CD4-positive, CD25-positive, alpha-beta regulatory T cell (primary cell): ENCODE measurements around the gene PCDHGB1. TPM values are rescaled to one million over a fixed set of nuclear protein-coding genes. Genes with fewer than 3 reads are reported as not detected.
"Not testable (repeated sequence)": the region's sequence is repeated elsewhere in the genome, so short reads cannot be mapped to it uniquely, and the experiment has no call there.

Experiments used
- ATAC-seq, 2 donors: fragments of 150-1000 bp; cut with Tn5 transposase; one replicate each; pipeline ENCODE4 v1.10.0; 2021; ENCODE audit warnings: low read depth in 2 of 2, moderate number of reproducible peaks in 2 of 2, moderate library complexity in 1 of 2
- DNase-seq, 3 donors: peaks; one replicate each; pipeline versions ENCODE4 v3.0.0 to v3.0.0-alpha.2; 2012 to 2022; ENCODE audit warnings: mixed read lengths in 1 of 3
- H3K27ac ChIP-seq: one replicate; pipeline ENCODE4 v1.7.0; 2013; ENCODE audit warnings: mild to moderate bottlenecking, low read length; ENCODE audit not compliant: insufficient read depth, poor library complexity, severe bottlenecking
- H3K27me3 ChIP-seq: one replicate; pipeline ENCODE4 v1.7.0; 2013; ENCODE audit warnings: low read length; ENCODE audit not compliant: control insufficient read depth, insufficient read depth
- H3K36me3 ChIP-seq: one replicate; pipeline ENCODE4 v1.7.0; 2013; ENCODE audit warnings: mild to moderate bottlenecking, low read length, moderate library complexity; ENCODE audit not compliant: control insufficient read depth, insufficient read depth
- H3K4me1 ChIP-seq: 2 replicates; pipeline ENCODE4 v1.7.0; 2013; ENCODE audit warnings: mild to moderate bottlenecking, low read length; ENCODE audit not compliant: insufficient read depth, control insufficient read depth, poor library complexity, severe bottlenecking
- H3K4me3 ChIP-seq: one replicate; pipeline ENCODE4 v1.7.0; 2013; ENCODE audit warnings: low read depth, mild to moderate bottlenecking, low read length, moderate library complexity
- H3K9me3 ChIP-seq, 2 experiments: 1 replicate in 1 of 2; 2 replicates in 1 of 2; pipeline ENCODE4 v1.7.0; 2013; ENCODE audit warnings: low read length in 2 of 2, mild to moderate bottlenecking in 1 of 2, moderate library complexity in 1 of 2; ENCODE audit not compliant: control insufficient read depth in 2 of 2
- H3K27ac Mint-ChIP-seq, 3 donors: one replicate each; pipeline ENCODE4 v1.8.0; 2020 to 2022; ENCODE audit warnings: mild to moderate bottlenecking in 3 of 3, mixed read lengths in 3 of 3, moderate library complexity in 2 of 3
- H3K27me3 Mint-ChIP-seq: one replicate; pipeline ENCODE4 v1.8.0; 2022; ENCODE audit warnings: mild to moderate bottlenecking, mixed read lengths
- H3K36me3 Mint-ChIP-seq: one replicate; pipeline ENCODE4 v1.8.0; 2020; ENCODE audit warnings: mixed read lengths
- H3K4me1 Mint-ChIP-seq, 4 donors: one replicate each; pipeline ENCODE4 v1.8.0; 2020 to 2022; ENCODE audit warnings: mixed read lengths in 4 of 4, mild to moderate bottlenecking in 1 of 4
- H3K4me3 Mint-ChIP-seq, 4 donors: one replicate each; pipeline ENCODE4 v1.8.0; 2020 to 2022; ENCODE audit warnings: mild to moderate bottlenecking in 4 of 4, mixed read lengths in 4 of 4, moderate library complexity in 3 of 4
- H3K9me3 Mint-ChIP-seq, 7 donors: one replicate each; pipeline ENCODE4 v1.8.0; 2020 to 2022; ENCODE audit warnings: mixed read lengths in 7 of 7, mild to moderate bottlenecking in 3 of 7, moderate library complexity in 2 of 7
- polyA plus RNA-seq, 4 donors: library from polyadenylated mRNA; unstranded; fragments of 300-500 nt; fragmentation: Illumina TruSeq; gene quantifications; one replicate each; pipeline ENCODE4 v1.2.3, GENCODE V29; 2021
- total RNA-seq: library from RNA; stranded (reverse); gene quantifications from one replicate; pipeline ENCODE4 v1.2.3, GENCODE V29; 2022

PCDHGB1 gene
- total and polyA plus RNA-seq, 5 donors from 2014 or later: not detected

DNA sequence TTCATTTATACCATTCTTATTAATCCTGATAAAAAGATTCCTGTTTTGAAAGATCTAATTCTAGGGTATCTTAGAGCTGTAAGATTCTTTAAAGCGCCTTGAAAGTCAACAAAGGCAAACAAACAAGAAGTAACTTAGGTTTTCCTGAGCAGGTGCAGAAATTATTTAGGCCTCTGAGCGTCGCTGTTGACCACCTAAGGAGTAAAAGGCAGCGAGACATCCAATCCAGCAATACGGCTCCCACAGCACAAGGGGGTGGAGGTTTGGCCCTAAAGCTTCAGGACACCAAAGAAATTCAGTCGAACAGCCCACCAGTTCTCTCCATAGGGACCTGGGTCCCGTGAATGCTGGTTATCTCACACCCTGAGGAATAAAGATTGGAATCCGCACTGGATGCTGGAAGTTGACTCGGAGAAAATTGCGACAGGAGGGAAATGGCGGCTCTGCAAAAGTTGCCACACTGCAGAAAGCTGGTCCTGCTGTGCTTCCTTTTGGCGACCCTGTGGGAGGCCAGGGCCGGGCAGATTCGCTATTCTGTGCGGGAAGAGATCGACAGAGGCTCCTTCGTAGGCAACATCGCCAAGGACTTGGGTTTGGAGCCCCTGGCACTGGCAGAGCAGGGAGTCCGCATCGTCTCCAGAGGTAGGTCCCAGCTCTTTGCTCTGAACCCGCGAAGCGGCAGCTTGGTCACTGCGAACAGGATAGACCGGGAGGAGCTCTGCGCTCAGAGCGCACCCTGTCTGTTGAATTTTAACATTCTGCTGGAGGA, 11.2 kb upstream of the PCDHGB1 start, which contains the start of gene PCDHGA2:
Gene PCDHGA2, plus strand, starts transcription at position 223 of the 769 bp plus-strand sequence.
- no peak within 1 kb of the TSS for H3K27ac Mint-ChIP-seq
- H3K4me3 Mint-ChIP-seq: peak within 1 kb of the TSS in 1 of 4 donors; percentile 11
- Histone ChIP-seq H3K4me3 (no peak within 1 kb of the TSS), H3K9me3 (peaks cover 50 to 63% of the 10 kb centered on the region in 2 experiments), H3K4me1 (no peaks in the 10 kb centered on the region), H3K27ac (no peak within 1 kb of the TSS), H3K27me3 (peaks cover 21% of the 10 kb centered on the region), H3K36me3 (no peaks in the 10 kb centered on the region)
- H3K36me3 Mint-ChIP-seq: peaks cover 3% of the 10 kb centered on the region
- peaks cover 7 to 72% (median 33%) of the 10 kb centered on the region in 7 donors for H3K9me3 Mint-ChIP-seq
- H3K27me3 Mint-ChIP-seq: peaks cover 64% of the 10 kb centered on the region
- no peak for DNase-seq
- H3K4me1 Mint-ChIP-seq: no peaks in the 10 kb centered on the region
- ATAC-seq: no peak

DNA sequence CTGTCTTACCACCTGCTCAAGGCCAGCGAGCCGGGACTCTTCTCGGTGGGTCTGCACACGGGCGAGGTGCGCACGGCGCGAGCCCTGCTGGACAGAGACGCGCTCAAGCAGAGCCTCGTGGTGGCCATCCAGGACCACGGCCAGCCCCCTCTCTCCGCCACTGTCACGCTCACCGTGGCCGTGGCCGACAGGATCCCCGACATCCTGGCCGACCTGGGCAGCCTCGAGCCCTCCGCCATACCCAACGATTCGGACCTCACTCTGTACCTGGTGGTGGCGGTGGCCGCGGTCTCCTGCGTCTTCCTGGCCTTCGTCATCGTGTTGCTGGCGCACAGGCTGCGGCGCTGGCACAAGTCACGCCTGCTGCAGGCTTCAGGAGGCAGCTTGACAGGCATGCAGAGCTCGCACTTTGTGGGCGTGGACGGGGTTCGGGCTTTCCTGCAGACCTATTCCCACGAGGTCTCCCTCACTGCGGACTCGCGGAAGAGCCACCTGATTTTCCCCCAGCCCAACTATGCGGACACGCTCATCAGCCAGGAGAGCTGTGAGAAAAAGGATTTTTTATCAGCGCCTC, 9.0 kb upstream of the PCDHGB1 start:
- H3K9me3 ChIP-seq: peaks cover 52 to 53% of the 10 kb centered on the region in 2 experiments

DNA sequence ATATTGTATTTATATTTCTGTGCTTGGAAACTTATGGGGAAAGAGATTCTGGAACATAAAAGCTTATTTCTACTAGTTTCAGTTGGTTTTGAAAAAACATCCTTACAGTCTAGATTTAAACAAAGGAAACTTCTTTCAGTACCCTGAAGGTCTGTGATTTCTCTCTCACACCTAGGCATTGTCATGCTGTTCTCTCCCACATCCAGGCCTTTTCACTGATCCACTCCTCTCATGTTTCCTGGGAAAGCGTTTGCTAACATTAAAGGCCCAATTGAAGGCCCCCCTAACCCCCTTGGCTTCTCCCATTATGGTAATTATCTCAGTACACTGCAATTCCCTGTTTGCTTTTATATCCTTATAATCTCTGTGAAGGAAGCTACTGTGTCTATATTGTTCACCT, 7.1 kb upstream of the PCDHGB1 start:
- H3K4me1 Mint-ChIP-seq: no peaks in the 10 kb centered on the region
- Histone ChIP-seq H3K27me3 (peaks cover 9% of the 10 kb centered on the region), H3K27ac (no peak overlapping the region), H3K36me3 (no peaks in the 10 kb centered on the region), H3K9me3 (peaks cover 36 to 49% of the 10 kb centered on the region in 2 experiments), H3K4me1 (no peaks in the 10 kb centered on the region), H3K4me3 (no peak overlapping the region)
- H3K27me3 Mint-ChIP-seq: peaks cover 54% of the 10 kb centered on the region
- DNase-seq: no peak
- H3K36me3 Mint-ChIP-seq: peaks cover 6% of the 10 kb centered on the region
- peaks cover 7 to 61% (median 22%) of the 10 kb centered on the region in 7 donors for H3K9me3 Mint-ChIP-seq
- no peak overlapping the region for H3K4me3 Mint-ChIP-seq
- no peak for ATAC-seq
- H3K27ac Mint-ChIP-seq: no peak overlapping the region

More for the DNA sequence above, 9.0 kb upstream of the PCDHGB1 start:
- DNase-seq, H3K27ac Mint-ChIP-seq, H3K4me3 ChIP-seq, H3K4me1 Mint-ChIP-seq, H3K4me1 ChIP-seq, H3K4me3 Mint-ChIP-seq, H3K36me3 Mint-ChIP-seq, ATAC-seq, H3K27ac ChIP-seq, H3K36me3 ChIP-seq: not testable (repeated sequence)
- peaks cover 18% of the 10 kb centered on the region for H3K27me3 ChIP-seq
- peaks cover 9 to 74% (median 27%) of the 10 kb centered on the region in 7 donors for H3K9me3 Mint-ChIP-seq
- peaks cover 57% of the 10 kb centered on the region for H3K27me3 Mint-ChIP-seq

DNA sequence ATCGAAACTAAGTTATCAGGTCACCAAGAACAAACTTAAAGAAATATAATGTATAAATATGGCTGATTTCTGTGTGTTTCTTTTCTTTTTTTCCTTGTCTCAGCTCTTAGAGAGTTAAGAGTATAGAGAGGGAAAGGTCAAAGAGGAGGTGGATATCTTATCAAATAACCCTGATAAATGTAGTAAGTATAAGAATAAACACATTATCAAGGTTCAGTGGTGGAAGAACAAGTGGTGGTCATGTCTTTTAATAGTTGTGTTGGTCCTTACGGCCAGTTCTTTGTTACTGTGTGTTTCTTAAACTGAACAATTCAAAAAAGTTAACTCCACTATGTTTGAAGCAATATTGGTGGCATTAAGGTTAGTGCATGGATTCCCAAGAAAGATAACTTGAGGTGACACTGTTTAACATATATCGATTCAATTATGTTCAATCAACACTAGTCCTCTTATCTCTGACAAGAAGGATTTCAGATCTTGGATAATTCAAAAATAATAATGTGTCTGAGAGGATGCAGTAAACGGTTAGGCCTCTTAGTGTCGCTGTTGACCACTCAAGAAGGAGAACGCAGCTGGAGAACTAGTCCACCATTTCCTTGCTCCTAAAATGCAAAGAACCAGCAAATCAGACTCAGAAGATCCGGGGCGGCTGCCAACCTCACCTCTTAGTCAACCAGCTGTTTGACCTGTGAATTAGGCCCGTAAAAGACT, 6.5 kb upstream of the PCDHGB1 start, which contains the start of gene PCDHGA3:
Gene PCDHGA3, plus strand, starts transcription at position 588 of the 711 bp plus-strand sequence. CDS start 205 bp downstream, outside the sequence.
- peaks cover 7 to 55% (median 22%) of the 10 kb centered on the region in 7 donors for H3K9me3 Mint-ChIP-seq
- Histone ChIP-seq H3K36me3 (no peaks in the 10 kb centered on the region), H3K27me3 (peaks cover 9% of the 10 kb centered on the region), H3K4me1 (no peaks in the 10 kb centered on the region), H3K9me3 (peaks cover 32 to 43% of the 10 kb centered on the region in 2 experiments), H3K4me3 (no peak within 1 kb of the TSS), H3K27ac (no peak within 1 kb of the TSS)
- no peak for ATAC-seq
- H3K36me3 Mint-ChIP-seq: peaks cover 6% of the 10 kb centered on the region
- peak in 1 of 3 donors; percentile 38 for DNase-seq
- peaks cover 48% of the 10 kb centered on the region for H3K27me3 Mint-ChIP-seq
- H3K4me1 Mint-ChIP-seq: no peaks in the 10 kb centered on the region
- no peak within 1 kb of the TSS for H3K27ac Mint-ChIP-seq
- peak within 1 kb of the TSS in 2 of 4 donors; percentile 41 to 56 for H3K4me3 Mint-ChIP-seq

DNA sequence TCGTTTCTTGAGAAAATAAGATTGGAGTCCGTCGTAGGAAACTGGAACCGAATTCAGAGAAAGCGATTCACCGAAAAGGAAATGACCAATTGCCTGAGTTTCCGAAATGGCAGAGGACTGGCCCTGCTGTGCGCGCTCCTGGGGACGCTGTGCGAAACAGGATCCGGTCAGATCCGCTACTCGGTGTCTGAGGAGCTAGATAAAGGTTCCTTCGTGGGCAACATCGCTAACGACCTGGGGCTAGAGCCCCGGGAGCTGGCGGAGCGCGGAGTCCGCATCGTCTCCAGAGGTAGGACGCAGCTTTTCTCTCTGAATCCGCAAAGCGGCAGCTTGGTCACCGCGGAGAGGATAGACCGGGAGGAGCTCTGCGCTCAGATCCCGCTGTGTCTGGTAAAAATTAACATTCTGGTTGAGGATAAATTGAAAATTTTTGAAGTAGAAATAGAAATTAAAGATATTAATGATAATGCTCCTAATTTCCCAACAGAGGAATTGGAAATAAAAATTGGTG, 5.9 kb upstream of the PCDHGB1 start:
- peaks cover 6% of the 10 kb centered on the region for H3K36me3 Mint-ChIP-seq
- H3K4me3 ChIP-seq: no peak overlapping the region
- no peak overlapping the region for H3K27ac ChIP-seq
- H3K4me1 ChIP-seq: no peaks in the 10 kb centered on the region
- no peak overlapping the region for H3K27ac Mint-ChIP-seq
- H3K36me3 ChIP-seq: no peaks in the 10 kb centered on the region
- H3K9me3 ChIP-seq: peaks cover 25 to 36% of the 10 kb centered on the region in 2 experiments
- no peak for ATAC-seq
- H3K9me3 Mint-ChIP-seq: peaks cover 8 to 56% (median 22%) of the 10 kb centered on the region in 7 donors
- no peaks in the 10 kb centered on the region for H3K4me1 Mint-ChIP-seq
- H3K4me3 Mint-ChIP-seq: peak overlapping the region in 2 of 4 donors; percentile 41 to 56
- no peak for DNase-seq
- peaks cover 45% of the 10 kb centered on the region for H3K27me3 Mint-ChIP-seq
- peaks cover 7% of the 10 kb centered on the region for H3K27me3 ChIP-seq

DNA sequence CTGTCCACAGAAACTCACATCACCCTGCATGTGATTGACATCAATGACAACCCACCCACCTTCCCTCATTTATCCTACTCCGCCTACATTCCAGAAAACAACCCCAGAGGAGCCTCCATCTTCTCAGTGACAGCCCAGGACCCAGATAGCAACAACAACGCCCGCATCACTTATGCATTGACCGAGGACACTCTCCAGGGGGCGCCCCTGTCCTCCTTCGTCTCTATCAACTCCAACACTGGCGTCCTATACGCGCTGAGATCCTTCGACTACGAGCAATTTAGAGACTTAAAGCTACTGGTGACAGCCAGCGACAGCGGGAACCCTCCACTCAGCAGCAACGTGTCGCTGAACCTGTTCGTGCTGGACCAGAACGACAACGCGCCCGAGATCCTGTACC, 4.6 kb upstream of the PCDHGB1 start:
- Histone ChIP-seq H3K27me3 (peaks cover 9% of the 10 kb centered on the region), H3K27ac (no peak overlapping the region), H3K4me1 (no peaks in the 10 kb centered on the region), H3K4me3 (no peak overlapping the region), H3K9me3 (peaks cover 19 to 28% of the 10 kb centered on the region in 2 experiments), H3K36me3 (no peaks in the 10 kb centered on the region)
- Mint-ChIP-seq H3K9me3 (peaks cover 9 to 49% (median 21%) of the 10 kb centered on the region in 7 donors), H3K27me3 (peaks cover 44% of the 10 kb centered on the region), H3K4me1 (peaks cover 0 to 4% (median 1%) of the 10 kb centered on the region in 4 donors), H3K4me3 (no peak overlapping the region), H3K36me3 (peaks cover 4% of the 10 kb centered on the region), H3K27ac (no peak overlapping the region)
- ATAC-seq (no peak), DNase-seq (no peak)

DNA sequence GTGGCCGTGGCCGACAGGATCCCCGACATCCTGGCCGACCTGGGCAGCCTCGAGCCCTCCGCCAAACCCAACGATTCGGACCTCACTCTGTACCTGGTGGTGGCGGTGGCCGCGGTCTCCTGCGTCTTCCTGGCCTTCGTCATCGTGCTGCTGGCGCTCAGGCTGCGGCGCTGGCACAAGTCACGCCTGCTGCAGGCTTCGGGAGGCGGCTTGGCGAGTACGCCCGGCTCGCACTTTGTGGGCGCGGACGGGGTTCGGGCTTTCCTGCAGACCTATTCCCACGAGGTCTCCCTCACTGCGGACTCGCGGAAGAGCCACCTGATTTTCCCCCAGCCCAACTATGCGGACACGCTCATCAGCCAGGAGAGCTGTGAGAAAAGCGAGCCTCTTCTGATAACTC, 3.9 kb upstream of the PCDHGB1 start:
- not testable (repeated sequence) for H3K4me1 Mint-ChIP-seq, ATAC-seq, H3K4me3 ChIP-seq, H3K27ac Mint-ChIP-seq, H3K27ac ChIP-seq, H3K4me3 Mint-ChIP-seq, H3K36me3 ChIP-seq, DNase-seq, H3K36me3 Mint-ChIP-seq, H3K4me1 ChIP-seq
- peaks cover 25 to 31% of the 10 kb centered on the region in 2 experiments for H3K9me3 ChIP-seq
- H3K9me3 Mint-ChIP-seq: peaks cover 9 to 53% (median 20%) of the 10 kb centered on the region in 7 donors
- H3K27me3 ChIP-seq: peaks cover 16% of the 10 kb centered on the region
- H3K27me3 Mint-ChIP-seq: peaks cover 42% of the 10 kb centered on the region
